H1 (cell line): Measurements from ENCODE around the gene CEACAM7. TPM values are rescaled to one million over a fixed set of nuclear protein-coding genes. Genes with fewer than 3 reads are reported as not detected.

Experiments used
- CTCF ChIA-PET: fragments of 300-600 bp; sonication (Branson Sonifier 250); formaldehyde crosslinking; loops from one replicate; lab custom pipeline; 2021; ENCODE audit not compliant: partially characterized antibody; lab: Charles Lee
- POLR2A ChIA-PET: fragments of 300-600 bp; sonication (Branson Sonifier 250); formaldehyde crosslinking; loops from one replicate; lab custom pipeline; 2021; ENCODE audit warnings: inconsistent platforms; ENCODE audit not compliant: partially characterized antibody; lab: Charles Lee
- DNase-seq, 2 experiments: peaks; one replicate each; pipeline versions ENCODE4 v3.0.0 to v3.0.0-alpha.2; 2010 to 2022; ENCODE audit warnings: low spot score in 2 of 2, low read depth in 1 of 2, mixed read lengths in 1 of 2
- FAIRE-seq: peaks from 2 replicates; lab custom pipeline; 2011; peaks lifted over from hg19 to GRCh38; lab: Jason Lieb, UNC
- H2AFZ ChIP-seq: 2 replicates; pipeline ENCODE4 v1.8.1; 2012; ENCODE audit warnings: low read length, inconsistent platforms
- H2AK5ac ChIP-seq: 2 replicates; pipeline ENCODE4 v1.6.1; 2013; ENCODE audit warnings: low read depth, low read length
- H2BK120ac ChIP-seq: replicated peaks from 2 replicates; pipeline ENCODE3; 2013; ENCODE audit warnings: low read depth, low read length, inconsistent platforms
- H2BK12ac ChIP-seq: 2 replicates; pipeline ENCODE4 v1.6.1; 2013; ENCODE audit warnings: low read depth, low read length
- H2BK15ac ChIP-seq: 2 replicates; pipeline ENCODE4 v1.6.1; 2013; ENCODE audit warnings: low read length
- H2BK20ac ChIP-seq: 2 replicates; pipeline ENCODE4 v1.6.1; 2013; ENCODE audit warnings: low read length
- H2BK5ac ChIP-seq: 2 replicates; pipeline ENCODE4 v1.6.1; 2013; ENCODE audit warnings: low read depth, low read length
- H3K14ac ChIP-seq: 2 replicates; pipeline ENCODE4 v1.6.1; 2013; ENCODE audit warnings: inconsistent platforms; ENCODE audit not compliant: insufficient read length
- H3K18ac ChIP-seq: 2 replicates; pipeline ENCODE4 v1.6.1; 2013; ENCODE audit warnings: low read length; ENCODE audit errors: extremely low read depth
- H3K23ac ChIP-seq: 2 replicates; pipeline ENCODE4 v1.6.1; 2013; ENCODE audit warnings: inconsistent platforms; ENCODE audit not compliant: insufficient read length
- H3K23me2 ChIP-seq: 2 replicates; pipeline ENCODE4 v1.6.1; 2013; ENCODE audit warnings: low read depth, low read length
- H3K27ac ChIP-seq: 2 replicates; pipeline ENCODE4 v1.6.1; 2011; ENCODE audit warnings: low read depth, low read length, inconsistent platforms
- H3K27me3 ChIP-seq, 4 experiments: replicated peaks in 1 of 4; 1 replicate in 1 of 4; 2 replicates in 3 of 4; pipeline versions ENCODE4 v1.6.1 to v1.8.1; 2011 to 2013; ENCODE audit warnings: low read length in 3 of 4, mild to moderate bottlenecking in 3 of 4, inconsistent platforms in 2 of 4, mixed read lengths in 2 of 4, moderate library complexity in 1 of 4; ENCODE audit not compliant: control insufficient read depth in 3 of 4, insufficient read depth in 3 of 4; ENCODE audit errors: extremely low read depth in 1 of 4
- H3K36me3 ChIP-seq, 4 experiments: 2 replicates each; pipeline versions ENCODE4 v1.6.1 to v1.8.1; 2011 to 2013; ENCODE audit warnings: mild to moderate bottlenecking in 4 of 4, low read length in 3 of 4, moderate library complexity in 2 of 4, control low read depth in 1 of 4, inconsistent platforms in 1 of 4; ENCODE audit not compliant: insufficient read depth in 4 of 4, control insufficient read depth in 2 of 4
- H3K4ac ChIP-seq: replicated peaks from 2 replicates; pipeline ENCODE3; 2013; ENCODE audit warnings: low read length, low read depth, mixed read lengths, inconsistent platforms; ENCODE audit not compliant: insufficient read length
- H3K4me1 ChIP-seq, 4 experiments: replicated peaks in 1 of 4; 1 replicate in 1 of 4; 2 replicates in 3 of 4; pipeline versions ENCODE4 v1.6.1 to v1.8.1; 2011 to 2013; ENCODE audit warnings: low read length in 3 of 4, inconsistent platforms in 2 of 4, mixed read lengths in 1 of 4; ENCODE audit not compliant: insufficient read depth in 4 of 4, control insufficient read depth in 3 of 4
- H3K4me2 ChIP-seq, 2 experiments: 2 replicates each; pipeline versions ENCODE4 v1.6.1 to v1.8.1; 2011 to 2013; ENCODE audit warnings: low read depth in 2 of 2, low read length in 2 of 2, control low read depth in 1 of 2, inconsistent platforms in 1 of 2, mild to moderate bottlenecking in 1 of 2; ENCODE audit not compliant: insufficient read depth in 1 of 2
- H3K4me3 ChIP-seq, 4 experiments: fragments of 200-600, 300-600 bp in 1 of 4; sonication (generic), shearing (Covaris generic), sonication (Bioruptor Twin) in 1 of 4; 2 replicates each; pipeline versions ENCODE4 v1.5.1 to v1.8.1; 2011 to 2016; ENCODE audit warnings: low read length in 4 of 4, low read depth in 3 of 4, control low read depth in 2 of 4, inconsistent platforms in 2 of 4, mild to moderate bottlenecking in 2 of 4, mixed read lengths in 1 of 4, moderate library complexity in 1 of 4; ENCODE audit not compliant: insufficient read depth in 2 of 4; ENCODE audit errors: extremely low read depth in 1 of 4
- H3K56ac ChIP-seq: replicated peaks from 2 replicates; pipeline ENCODE3; 2013; ENCODE audit warnings: low read depth, mild to moderate bottlenecking, mixed read lengths, low read length, inconsistent platforms; ENCODE audit not compliant: insufficient read length
- H3K79me1 ChIP-seq: 2 replicates; pipeline ENCODE4 v1.6.1; 2013; ENCODE audit warnings: low read depth, low read length, control low read depth
- H3K79me2 ChIP-seq, 2 experiments: 2 replicates each; pipeline versions ENCODE4 v1.6.1 to v1.8.1; 2012 to 2013; ENCODE audit warnings: low read length in 2 of 2, mild to moderate bottlenecking in 2 of 2, inconsistent platforms in 1 of 2; ENCODE audit not compliant: insufficient read depth in 2 of 2, control insufficient read depth in 1 of 2
- H3K9ac ChIP-seq, 4 experiments: replicated peaks in 1 of 4; 1 replicate in 1 of 4; 2 replicates in 3 of 4; pipeline versions ENCODE4 v1.6.1 to v1.8.1; 2011 to 2013; ENCODE audit warnings: low read depth in 3 of 4, low read length in 3 of 4, control low read depth in 2 of 4, mild to moderate bottlenecking in 2 of 4, moderate library complexity in 2 of 4, inconsistent platforms in 1 of 4; ENCODE audit errors: extremely low read depth in 1 of 4
- H3K9me3 ChIP-seq, 2 experiments: 2 replicates each; pipeline versions ENCODE4 v1.6.1 to v1.8.1; 2012 to 2013; ENCODE audit warnings: mild to moderate bottlenecking in 2 of 2, moderate library complexity in 2 of 2, control low read depth in 1 of 2, inconsistent platforms in 1 of 2, low read depth in 1 of 2, low read length in 1 of 2, mixed read lengths in 1 of 2; ENCODE audit not compliant: insufficient read depth in 2 of 2
- H4K20me1 ChIP-seq, 2 experiments: replicated peaks in 1 of 2; 2 replicates each; pipeline versions ENCODE3 to v1.8.1; 2011 to 2013; ENCODE audit warnings: inconsistent platforms in 2 of 2, low read length in 2 of 2, mild to moderate bottlenecking in 1 of 2; ENCODE audit not compliant: insufficient read depth in 2 of 2, control insufficient read depth in 1 of 2
- H4K5ac ChIP-seq: 2 replicates; pipeline ENCODE4 v1.6.1; 2013; ENCODE audit warnings: low read length, low read depth, mixed read lengths, inconsistent platforms; ENCODE audit not compliant: insufficient read length
- H4K8ac ChIP-seq: 2 replicates; pipeline ENCODE4 v1.8.0; 2013; ENCODE audit warnings: mild to moderate bottlenecking, moderate library complexity, low read length, inconsistent platforms; ENCODE audit not compliant: insufficient read depth; ENCODE audit errors: extremely low read depth
- H4K91ac ChIP-seq: replicated peaks from 2 replicates; pipeline ENCODE3; 2013; ENCODE audit warnings: low read length, mixed read lengths, inconsistent platforms; ENCODE audit not compliant: insufficient read length
- BACH1 ChIP-seq: IDR thresholded peaks from 2 replicates; pipeline ENCODE4 v1.6.1; 2012; ENCODE audit warnings: low read length, improper control_type of control experiment
- FOSL1 ChIP-seq: IDR thresholded peaks from 2 replicates; pipeline ENCODE4 v1.6.1; 2011; ENCODE audit warnings: mild to moderate bottlenecking, low read depth, low read length, moderate library complexity; ENCODE audit not compliant: insufficient read depth
- HDAC2 ChIP-seq, 2 experiments: fragments of 300-600 bp in 1 of 2; sonication (generic) in 1 of 2; IDR thresholded peaks; 2 replicates each; pipeline ENCODE4 v1.6.1; 2011 to 2012; ENCODE audit warnings: low read depth in 2 of 2, low read length in 2 of 2, mild to moderate bottlenecking in 2 of 2, moderate library complexity in 2 of 2, borderline replicate concordance in 1 of 2, inconsistent platforms in 1 of 2
- PHF8 ChIP-seq: fragments of 200-600 bp; sonication (generic); conservative IDR thresholded peaks from 2 replicates; pipeline ENCODE4 v1.7.1; 2012; ENCODE audit warnings: low read depth, mild to moderate bottlenecking, inconsistent platforms, low read length, moderate library complexity
- RAD21 ChIP-seq, 2 experiments: IDR thresholded peaks in 1 of 2; conservative IDR thresholded peaks in 1 of 2; 2 replicates each; pipeline ENCODE4 v1.6.1; 2011; ENCODE audit warnings: low read depth in 2 of 2, low read length in 2 of 2, improper control_type of control experiment in 1 of 2, inconsistent platforms in 1 of 2, mild to moderate bottlenecking in 1 of 2, moderate library complexity in 1 of 2
- SIN3A ChIP-seq, 2 experiments: IDR thresholded peaks in 1 of 2; conservative IDR thresholded peaks in 1 of 2; 2 replicates each; pipeline ENCODE4 v1.6.1; 2011 to 2012; ENCODE audit warnings: low read length in 2 of 2, improper control_type of control experiment in 1 of 2, low read depth in 1 of 2, mild to moderate bottlenecking in 1 of 2
- SRF ChIP-seq: IDR thresholded peaks from 2 replicates; pipeline ENCODE4 v1.6.1; 2011; ENCODE audit warnings: mild to moderate bottlenecking, low read depth, low read length, moderate library complexity
- TCF12 ChIP-seq: IDR thresholded peaks from 2 replicates; pipeline ENCODE4 v1.6.1; 2011; ENCODE audit warnings: low read depth, mild to moderate bottlenecking, low read length
- TEAD4 ChIP-seq: IDR thresholded peaks from 2 replicates; pipeline ENCODE4 v1.6.1; 2012; ENCODE audit warnings: low read depth, low read length, inconsistent platforms, mixed read lengths
- USF2 ChIP-seq: IDR thresholded peaks from 2 replicates; pipeline ENCODE4 v1.6.1; 2011; ENCODE audit warnings: low read length, improper control_type of control experiment
- WGBS, 2 experiments: shearing (Covaris generic) in 1 of 2; methylation state at CpG; one replicate each; pipeline versions ENCODE4 v1.1.6 to v1.1.7; 2013 to 2015; ENCODE audit warnings: low lambda C conversion rate in 2 of 2, mixed read lengths in 2 of 2, inconsistent platforms in 1 of 2, low coverage in 1 of 2, missing lambda C conversion rate in 1 of 2; ENCODE audit not compliant: insufficient replicate concordance in 2 of 2, insufficient coverage in 1 of 2, insufficient read length in 1 of 2; ENCODE audit errors: extremely low coverage in 1 of 2, missing lambda C conversion rate in 1 of 2; 5-methylcytosine and 5-hydroxymethylcytosine counted together
- polyA plus RNA-seq, 7 experiments: library from polyadenylated mRNA; depleted of rRNA in 3 of 7; stranded (reverse) in 5 of 7; unstranded in 2 of 7; fragments of >200 nt in 5 of 7; fragments of 200-250 nt in 2 of 7; gene quantifications; 1 replicate in 5 of 7; 2 replicates in 1 of 7; 4 replicates in 1 of 7; pipeline versions ENCODE4 v1.2.1 to v1.2.3, GENCODE V29; 2011 to 2013; ENCODE audit warnings: missing spikeins in 2 of 7, mixed read lengths in 2 of 7
- total RNA-seq: library from RNA; stranded (reverse); fragmentation: NEBNext Ultra II Directional; extraction: Animal tissue kit (Norgen Biotek cat#: 25700); gene quantifications from 2 replicates; pipeline ENCODE4 v1.2.1, GENCODE V29; 2021

Gene CEACAM7
- total and polyA plus RNA-seq, 2 of the 8 experiments (the other 6 are each of a cell fraction or from before 2014, with no cell fraction given), result not detected

- no peak for FAIRE-seq
- no peak overlapping the region for H4K91ac ChIP-seq
- H3K36me3 ChIP-seq, result no peaks in the 10 kb centered on the region
- H2AK5ac ChIP-seq, result no peak overlapping the region
- H2BK15ac ChIP-seq, result no peak overlapping the region
- H3K4me3 ChIP-seq, result no peak overlapping the region
- no peak overlapping the region for H3K4ac ChIP-seq
- no peak overlapping the region for H4K8ac ChIP-seq
- H3K4me2 ChIP-seq, result no peak overlapping the region
- no peaks in the 10 kb centered on the region for H4K20me1 ChIP-seq
- no peak overlapping the region for H3K14ac ChIP-seq
- no peak overlapping the region for H2AFZ ChIP-seq
- no peak overlapping the region for H2BK120ac ChIP-seq
- no peak overlapping the region for H3K27ac ChIP-seq
- no peak overlapping the region for H2BK12ac ChIP-seq
- no peak overlapping the region for H3K18ac ChIP-seq
- H3K9ac ChIP-seq, result no peak overlapping the region
- no peaks in the 10 kb centered on the region for H3K79me1 ChIP-seq
- H2BK20ac ChIP-seq, result no peak overlapping the region
- H3K9me3 ChIP-seq, result peaks cover 73 to 84% of the 10 kb centered on the region in 2 experiments
- no peak overlapping the region for H3K23ac ChIP-seq
- no peak overlapping the region for H2BK5ac ChIP-seq
- H3K79me2 ChIP-seq, result no peaks in the 10 kb centered on the region
- ChIA-PET POLR2A (no interaction called here), CTCF (interaction anchor here (0.9 to 1.5 kb wide), 3 partner anchors 10 to 128 kb away, joined by 3 to 4 read pairs (median 3); no protein-coding TSS in a partner anchor)
- no peaks in the 10 kb centered on the region for H3K23me2 ChIP-seq
- H3K56ac ChIP-seq, result no peak overlapping the region
- DNase-seq, result no peak
- H4K5ac ChIP-seq, result no peak overlapping the region
- H3K27me3 ChIP-seq, result no peaks in the 10 kb centered on the region
- WGBS, 2 experiments, result 72% methylated on average over 7 of the region's 7 CpGs; no CpG with 5 or more reads in 1 of the 2 experiments
- no peaks in the 10 kb centered on the region for H3K4me1 ChIP-seq
- TF ChIP-seq BACH1 (no peak), FOSL1 (no peak), USF2 (no peak), PHF8 (no peak), RAD21 (IDR thresholded peaks at IDR 0.05 in 1 of 2, conservative IDR thresholded peaks at IDR 0.05 in 1 of 2; ENCODE audit: low read depth in 2 of 2, low read length in 2 of 2) (no peak), TCF12 (no peak), SIN3A (conservative IDR thresholded peaks at IDR 0.05 in 1 of 2, IDR thresholded peaks at IDR 0.05 in 1 of 2; ENCODE audit: low read depth in 1 of 2, low read length in 2 of 2) (no peak), TEAD4 (no peak), SRF (no peak), HDAC2 (IDR thresholded peaks at IDR 0.05; ENCODE audit: borderline replicate concordance in 1 of 2, low read depth in 2 of 2, low read length in 2 of 2) (no peak)
These were observed 8.5 kb upstream of the CEACAM7 start for GRCh38 chr19:41696402-41697197.
